ENCODE data around the gene RAB28. TPM values are rescaled to one million over a fixed set of nuclear protein-coding genes. Genes with fewer than 3 reads are reported as not detected.

The RAB28 gene
- total RNA-seq, 2 experiments from 2014 or later = 12.2 to 16.1 TPM

DNA sequence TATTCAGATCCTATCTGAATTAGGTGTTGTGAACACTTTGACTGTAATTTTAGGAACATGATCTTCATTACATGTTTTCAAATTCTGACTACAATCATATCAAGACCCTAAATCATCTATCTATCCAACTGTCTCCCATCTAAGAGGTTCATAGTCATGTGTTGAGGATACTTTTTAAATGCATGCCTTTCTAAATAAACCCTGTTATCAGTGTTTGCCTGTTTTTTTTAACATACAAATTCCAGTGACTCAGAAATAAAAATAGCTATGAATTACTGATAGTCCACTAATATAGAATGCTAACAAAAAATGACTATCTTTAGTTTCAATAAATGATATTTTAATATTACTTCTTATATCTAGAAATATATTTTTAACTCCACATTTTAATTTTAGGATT lies 8.0 kb downstream of the RAB28 start:
- H3K36me3 Mint-ChIP-seq (ENCODE audit: low read depth) = peaks cover 11% of the 10 kb centered on the region
- ChIA-PET POLR2A (no interaction called here), CTCF (no interaction called here)
- no peak overlapping the region for H3K27ac Mint-ChIP-seq
- H3K27me3 Mint-ChIP-seq (ENCODE audit: low read depth) = no peaks in the 10 kb centered on the region
- peaks cover 5% of the 10 kb centered on the region for H3K4me1 Mint-ChIP-seq (ENCODE audit: low read depth)
- ATAC-seq (no peak), DNase-seq (no peak)
- H3K9me3 Mint-ChIP-seq (ENCODE audit: insufficient read depth) = no peaks in the 10 kb centered on the region
- no peak overlapping the region for H3K4me3 Mint-ChIP-seq

DNA sequence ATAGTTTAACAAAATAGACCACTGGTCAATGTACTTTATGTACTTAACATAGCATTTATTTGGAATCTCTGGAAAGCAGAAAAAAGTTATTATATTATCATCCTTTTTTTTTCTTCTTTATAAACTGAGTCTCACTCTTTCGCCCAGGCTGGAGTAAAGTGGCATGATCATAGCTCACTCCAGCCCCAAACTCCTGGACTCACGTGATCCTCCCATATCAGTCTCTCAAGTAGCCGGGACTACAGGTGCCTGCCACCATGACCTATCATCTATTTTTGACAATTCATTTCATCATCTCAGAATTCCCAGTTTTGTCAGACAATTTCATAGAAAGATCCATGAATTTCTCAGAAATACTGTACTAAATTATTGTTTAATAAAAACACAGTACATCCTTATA lies 12.7 kb downstream of the RAB28 start:
- ChIA-PET CTCF (interaction anchor here (1.0 kb wide), 1 partner anchor 40 kb away, joined by 4 read pairs; no protein-coding TSS in a partner anchor), POLR2A (interaction anchor here (1.4 kb wide), 1 partner anchor 12 kb away, joined by 4 read pairs; no protein-coding TSS in a partner anchor)
- Mint-ChIP-seq H3K4me1 (ENCODE audit: low read depth) (no peaks in the 10 kb centered on the region), H3K36me3 (ENCODE audit: low read depth) (peaks cover 12% of the 10 kb centered on the region), H3K27ac (no peak overlapping the region), H3K4me3 (no peak overlapping the region), H3K27me3 (ENCODE audit: low read depth) (no peaks in the 10 kb centered on the region), H3K9me3 (ENCODE audit: insufficient read depth) (no peaks in the 10 kb centered on the region)
- ATAC-seq (no peak), DNase-seq (no peak)

DNA sequence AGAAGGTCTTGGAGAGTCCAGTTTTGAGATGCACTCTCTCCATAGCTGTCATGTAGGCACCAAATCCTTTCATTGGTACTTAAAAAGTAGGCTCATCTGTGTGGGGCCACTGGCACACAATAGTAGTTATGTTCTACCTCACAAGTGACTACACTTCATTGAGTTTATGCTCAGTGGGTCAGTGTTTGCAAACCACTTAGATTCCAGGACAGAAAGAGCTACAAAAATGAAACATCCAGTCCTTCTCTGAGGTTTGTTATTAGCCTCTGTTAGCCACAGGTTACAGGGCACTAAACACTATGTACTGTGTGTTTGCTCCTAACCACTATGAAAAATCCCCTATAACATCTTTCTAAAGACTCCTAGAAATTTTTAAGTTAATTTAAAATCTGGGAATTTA lies 13.8 kb downstream of the RAB28 start:
- H3K27ac Mint-ChIP-seq = no peak overlapping the region
- no peaks in the 10 kb centered on the region for H3K27me3 Mint-ChIP-seq (ENCODE audit: low read depth)
- H3K4me3 Mint-ChIP-seq = no peak overlapping the region
- peaks cover 21% of the 10 kb centered on the region for H3K36me3 Mint-ChIP-seq (ENCODE audit: low read depth)
- POLR2A ChIA-PET = interaction anchor here (1.4 kb wide), 1 partner anchor 13 kb away, joined by 4 read pairs; no protein-coding TSS in a partner anchor
- no peaks in the 10 kb centered on the region for H3K9me3 Mint-ChIP-seq (ENCODE audit: insufficient read depth)
- CTCF ChIA-PET = no interaction called here
- no peak for ATAC-seq
- no peaks in the 10 kb centered on the region for H3K4me1 Mint-ChIP-seq (ENCODE audit: low read depth)
- DNase-seq = no peak

DNA sequence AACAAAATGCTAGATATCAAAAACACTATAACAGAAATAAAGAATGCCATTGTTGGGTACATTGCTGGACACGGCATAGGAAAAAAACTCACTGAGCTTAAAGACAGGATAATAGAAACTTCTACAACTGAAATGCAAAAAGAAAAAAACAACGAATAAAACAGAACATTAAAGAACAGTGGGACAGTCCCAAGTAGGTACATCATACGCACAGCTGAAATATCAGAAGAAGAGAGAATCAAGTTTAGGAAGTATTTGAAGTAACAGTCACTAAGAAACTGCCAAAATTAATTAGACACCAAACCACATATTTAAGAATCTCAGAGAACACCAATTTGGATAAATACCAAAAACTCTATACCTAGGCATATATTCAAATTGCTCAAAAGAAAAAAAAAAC lies 19.2 kb downstream of the RAB28 start:
- H3K27me3 Mint-ChIP-seq (ENCODE audit: low read depth) = no peaks in the 10 kb centered on the region
- CTCF ChIA-PET = no interaction called here
- H3K9me3 Mint-ChIP-seq (ENCODE audit: insufficient read depth) = no peaks in the 10 kb centered on the region
- ATAC-seq = no peak
- H3K36me3 Mint-ChIP-seq (ENCODE audit: low read depth) = peaks cover 22% of the 10 kb centered on the region
- H3K27ac Mint-ChIP-seq = no peak overlapping the region
- DNase-seq = no peak
- no peak overlapping the region for H3K4me3 Mint-ChIP-seq
- POLR2A ChIA-PET = no interaction called here
- H3K4me1 Mint-ChIP-seq (ENCODE audit: low read depth) = peaks cover 3% of the 10 kb centered on the region

DNA sequence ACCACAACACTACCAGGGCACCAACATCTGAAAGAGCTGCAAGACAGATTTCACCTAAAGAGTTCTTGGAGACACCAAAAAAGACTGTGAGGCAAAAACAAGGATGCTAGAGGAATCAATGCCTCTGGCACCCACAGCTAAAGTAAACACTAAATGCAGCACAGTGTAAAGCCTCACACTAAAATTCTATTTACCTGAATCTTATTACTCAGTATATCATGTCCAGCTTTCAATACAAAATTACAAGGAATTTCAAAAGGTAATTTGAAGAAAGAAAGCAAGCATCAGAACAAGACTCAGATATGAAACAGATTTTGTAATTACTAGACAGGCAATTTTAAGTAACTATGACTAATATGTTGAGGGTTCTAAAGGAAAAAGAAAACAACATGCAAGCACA lies 19.6 kb downstream of the RAB28 start:
- DNase-seq (no peak), ATAC-seq (no peak)
- H3K36me3 Mint-ChIP-seq (ENCODE audit: low read depth) = peaks cover 22% of the 10 kb centered on the region
- H3K27ac Mint-ChIP-seq = no peak overlapping the region
- no peaks in the 10 kb centered on the region for H3K27me3 Mint-ChIP-seq (ENCODE audit: low read depth)
- peaks cover 3% of the 10 kb centered on the region for H3K4me1 Mint-ChIP-seq (ENCODE audit: low read depth)
- no peak overlapping the region for H3K4me3 Mint-ChIP-seq
- POLR2A ChIA-PET = no interaction called here
- no peaks in the 10 kb centered on the region for H3K9me3 Mint-ChIP-seq (ENCODE audit: insufficient read depth)
- CTCF ChIA-PET = no interaction called here

- Mint-ChIP-seq H3K9me3 (ENCODE audit: insufficient read depth) (no peaks in the 10 kb centered on the region), H3K27ac (no peak overlapping the region), H3K4me3 (no peak overlapping the region), H3K27me3 (ENCODE audit: low read depth) (no peaks in the 10 kb centered on the region), H3K36me3 (ENCODE audit: low read depth) (peaks cover 19% of the 10 kb centered on the region), H3K4me1 (ENCODE audit: low read depth) (peaks cover 3% of the 10 kb centered on the region)
- ATAC-seq (no peak), DNase-seq (no peak)
- CTCF ChIA-PET = no interaction called here
- POLR2A ChIA-PET = no interaction called here
Observed at GRCh38 chr4:13461191-13461905, 22.8 kb downstream of the RAB28 start.

- H3K4me1 Mint-ChIP-seq (ENCODE audit: low read depth) = peaks cover 10% of the 10 kb centered on the region
- peaks cover 26% of the 10 kb centered on the region for H3K36me3 Mint-ChIP-seq (ENCODE audit: low read depth)
- ChIA-PET CTCF (no interaction called here), POLR2A (no interaction called here)
- H3K27me3 Mint-ChIP-seq (ENCODE audit: low read depth) = no peaks in the 10 kb centered on the region
- DNase-seq (no peak), ATAC-seq (no peak)
- no peak overlapping the region for H3K27ac Mint-ChIP-seq
- H3K4me3 Mint-ChIP-seq = no peak overlapping the region
- H3K9me3 Mint-ChIP-seq (ENCODE audit: insufficient read depth) = no peaks in the 10 kb centered on the region
Observed at GRCh38 chr4:13455411-13455810, 28.7 kb downstream of the RAB28 start.

- CTCF ChIA-PET = no interaction called here
- H3K27ac Mint-ChIP-seq = no peak overlapping the region
Observed at GRCh38 chr4:13454786-13455185, 29.4 kb downstream of the RAB28 start.

GRCh38 chr4:13452927-13453579 lies 31.1 kb downstream of the RAB28 start:
- H3K27ac Mint-ChIP-seq = peak overlapping the region; percentile 33
- DNase-seq = no peak
- H3K36me3 Mint-ChIP-seq (ENCODE audit: low read depth) = peaks cover 22% of the 10 kb centered on the region
- peaks cover 10% of the 10 kb centered on the region for H3K4me1 Mint-ChIP-seq (ENCODE audit: low read depth)
- peak; percentile 85 for ATAC-seq
- no peaks in the 10 kb centered on the region for H3K9me3 Mint-ChIP-seq (ENCODE audit: insufficient read depth)
- ChIA-PET POLR2A (no interaction called here), CTCF (no interaction called here)
- H3K4me3 Mint-ChIP-seq = peak overlapping the region; percentile 20
- H3K27me3 Mint-ChIP-seq (ENCODE audit: low read depth) = no peaks in the 10 kb centered on the region

More at GRCh38 chr4:13454786-13455185, 29.4 kb downstream of the RAB28 start:
- DNase-seq (no peak), ATAC-seq (no peak)
- no peaks in the 10 kb centered on the region for H3K27me3 Mint-ChIP-seq (ENCODE audit: low read depth)
- POLR2A ChIA-PET = no interaction called here
- no peaks in the 10 kb centered on the region for H3K9me3 Mint-ChIP-seq (ENCODE audit: insufficient read depth)
- H3K4me1 Mint-ChIP-seq (ENCODE audit: low read depth) = peaks cover 10% of the 10 kb centered on the region
- no peak overlapping the region for H3K4me3 Mint-ChIP-seq
- peaks cover 26% of the 10 kb centered on the region for H3K36me3 Mint-ChIP-seq (ENCODE audit: low read depth)

DNA sequence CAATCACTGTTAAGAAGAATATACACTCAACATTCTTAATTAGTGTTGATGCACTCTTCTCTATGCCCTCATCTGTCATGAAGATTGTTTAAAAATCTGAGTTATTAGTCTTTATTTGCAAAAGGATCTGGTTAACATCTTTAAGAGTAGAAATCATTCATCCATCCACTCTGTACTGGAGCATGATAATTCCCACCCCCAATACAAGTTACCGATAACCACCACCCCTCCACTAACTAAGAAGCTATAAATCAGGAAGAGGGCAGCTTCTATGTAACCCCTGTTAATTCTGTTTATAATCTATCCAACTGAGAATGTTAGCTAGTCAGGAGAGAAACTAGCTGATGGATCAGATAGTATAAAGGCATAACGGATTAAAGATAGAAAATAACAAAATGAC lies 34.5 kb downstream of the RAB28 start:
- Mint-ChIP-seq H3K4me1 (ENCODE audit: low read depth) (peaks cover 10% of the 10 kb centered on the region), H3K4me3 (no peak overlapping the region), H3K27ac (no peak overlapping the region), H3K9me3 (ENCODE audit: insufficient read depth) (no peaks in the 10 kb centered on the region), H3K27me3 (ENCODE audit: low read depth) (no peaks in the 10 kb centered on the region), H3K36me3 (ENCODE audit: low read depth) (peaks cover 15% of the 10 kb centered on the region)
- ChIA-PET POLR2A (no interaction called here), CTCF (no interaction called here)
- ATAC-seq (no peak), DNase-seq (no peak)

GRCh38 chr4:13445841-13446790 lies 38.0 kb downstream of the RAB28 start:
- peaks cover 5% of the 10 kb centered on the region for H3K36me3 Mint-ChIP-seq (ENCODE audit: low read depth)
- no peak for ATAC-seq
- POLR2A ChIA-PET = no interaction called here

DNA sequence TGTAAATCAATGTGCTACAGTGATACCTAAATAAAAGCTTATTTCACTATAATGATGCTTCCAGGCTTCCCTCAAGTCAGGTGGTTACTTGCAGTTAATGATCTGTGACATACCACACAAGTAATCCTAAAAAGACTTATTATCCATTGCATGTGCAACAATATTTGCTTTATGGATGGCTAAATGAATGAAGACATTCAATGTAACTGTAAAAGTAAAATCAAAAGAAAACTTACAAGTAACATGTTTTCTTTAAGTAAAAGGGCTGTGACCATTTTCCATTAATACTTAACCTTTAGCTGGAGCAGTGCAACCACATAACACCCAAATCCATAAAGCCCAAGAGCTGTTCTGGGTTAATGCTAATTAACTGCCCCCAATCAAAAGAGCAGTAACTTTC lies 42.6 kb downstream of the RAB28 start:
- Mint-ChIP-seq H3K4me1 (ENCODE audit: low read depth) (peaks cover 10% of the 10 kb centered on the region), H3K27me3 (ENCODE audit: low read depth) (no peaks in the 10 kb centered on the region), H3K36me3 (ENCODE audit: low read depth) (peaks cover 8% of the 10 kb centered on the region), H3K9me3 (ENCODE audit: insufficient read depth) (peaks cover 10% of the 10 kb centered on the region), H3K4me3 (no peak overlapping the region), H3K27ac (no peak overlapping the region)
- ChIA-PET POLR2A (no interaction called here), CTCF (interaction anchor here (1.0 kb wide), 1 partner anchor 10 kb away, joined by 4 read pairs; no protein-coding TSS in a partner anchor)
- ATAC-seq (no peak), DNase-seq (no peak)

More at GRCh38 chr4:13445841-13446790, 38.0 kb downstream of the RAB28 start:
- no peaks in the 10 kb centered on the region for H3K27me3 Mint-ChIP-seq (ENCODE audit: low read depth)
- no peak for DNase-seq
- CTCF ChIA-PET = no interaction called here
- H3K4me1 Mint-ChIP-seq (ENCODE audit: low read depth) = no peaks in the 10 kb centered on the region
- no peaks in the 10 kb centered on the region for H3K9me3 Mint-ChIP-seq (ENCODE audit: insufficient read depth)
- no peak overlapping the region for H3K4me3 Mint-ChIP-seq
- H3K27ac Mint-ChIP-seq = no peak overlapping the region

Data from activated CD8-positive, alpha-beta T cell treated with anti-CD3 and anti-CD28 coated beads, Interleukin-2, amount 10 ng/mL, durations not matched to agents 7 days and 5 days (primary cell).